HG02981 (cell line): ENCODE data around the gene AGR2.

Experiments
- ATAC-seq: cut with Tn5 transposase; IDR thresholded peaks from one replicate; pipeline ENCODE4 v1.9.1; 2021; ENCODE audit warnings: mild to moderate bottlenecking, moderate library complexity; ENCODE audit not compliant: unreplicated experiment

Gene AGR2

DNA sequence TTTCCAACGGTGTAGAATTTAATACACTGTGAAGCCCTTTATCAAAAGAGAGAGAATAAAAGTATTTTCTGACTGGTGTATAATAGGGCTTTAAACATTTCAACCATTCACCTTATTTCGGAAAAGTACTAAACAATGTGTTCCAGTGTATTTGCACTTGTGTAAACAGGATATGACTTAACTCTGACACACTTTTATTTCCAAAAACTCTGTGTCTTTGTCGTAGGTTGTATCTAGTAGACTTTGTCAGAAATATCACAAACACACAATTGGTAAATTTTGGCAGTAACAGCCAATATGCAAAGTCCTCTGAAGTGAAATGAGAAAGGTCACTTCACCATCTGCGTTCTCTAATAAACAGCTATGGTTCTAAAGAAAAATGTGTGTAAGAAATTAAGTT, 61.6 kb downstream of the AGR2 start:
- no peak for ATAC-seq

- ATAC-seq = no peak
Measured at GRCh38 chr7:16742547-16742946, 62.3 kb downstream of the AGR2 start.
